NCI-H1436 (cell line): ENCODE results near the gene USP30.
"Not testable (repeated sequence)": the region's sequence is repeated elsewhere in the genome, so short reads cannot be mapped to it uniquely, and the experiment has no call there.

Experiments
- DNase-seq: peaks from one replicate; lab custom pipeline; 2025; lab: John Stamatoyannopoulos, UW

The USP30 gene

GRCh38 chr12:109053382-109054123, 1.2 kb downstream of the USP30 start:
- no peak for DNase-seq

- DNase-seq = not testable (repeated sequence)
Measured at GRCh38 chr12:109054124-109054513, 1.7 kb downstream of the USP30 start.

GRCh38 chr12:109054520-109054919, 2.1 kb downstream of the USP30 start:
- DNase-seq = no peak

- no peak for DNase-seq
Measured at GRCh38 chr12:109056891-109057290, 4.5 kb downstream of the USP30 start.

- DNase-seq = no peak
Measured at GRCh38 chr12:109057376-109057775, 5.0 kb downstream of the USP30 start.

GRCh38 chr12:109058773-109059172, 6.4 kb downstream of the USP30 start:
- no peak for DNase-seq

- DNase-seq = no peak
Measured at GRCh38 chr12:109064143-109064542, 11.8 kb downstream of the USP30 start.

- DNase-seq = no peak
Measured at GRCh38 chr12:109065154-109065852, 12.9 kb downstream of the USP30 start.

- DNase-seq = no peak
Measured at GRCh38 chr12:109065853-109066193, 13.4 kb downstream of the USP30 start.

GRCh38 chr12:109069307-109070271, 17.2 kb downstream of the USP30 start:
- peak; percentile 85 for DNase-seq

GRCh38 chr12:109074866-109075265, 22.5 kb downstream of the USP30 start:
- no peak for DNase-seq

GRCh38 chr12:109082751-109083150, 30.4 kb downstream of the USP30 start:
- no peak for DNase-seq

GRCh38 chr12:109084425-109084824, 32.0 kb downstream of the USP30 start:
- no peak for DNase-seq

- DNase-seq = no peak
Measured at GRCh38 chr12:109085590-109085989, 33.2 kb downstream of the USP30 start.

- DNase-seq = no peak
Measured at GRCh38 chr12:109087250-109087649, 34.9 kb downstream of the USP30 start.

- no peak for DNase-seq
Measured at GRCh38 chr12:109088818-109089217, 36.4 kb downstream of the USP30 start.

- no peak for DNase-seq
Measured at GRCh38 chr12:109089683-109090082, 37.3 kb downstream of the USP30 start.

GRCh38 chr12:109092497-109093021, 40.2 kb downstream of the USP30 start:
- DNase-seq = no peak

GRCh38 chr12:109093022-109093918, 40.9 kb downstream of the USP30 start, which contains the start of gene ALKBH2:
Gene ALKBH2, minus strand, starts transcription at chr12:109093472. Its CDS starts 686 bp downstream, at chr12:109092786.
- peak; percentile 90 for DNase-seq

GRCh38 chr12:109097140-109097434, 44.7 kb downstream of the USP30 start:
- DNase-seq = no peak
